OCI-LY7 (cell line): ENCODE measurements around the gene IGF2BP1.

ENCODE experiments used
- EZH2phosphoT487 ChIP-seq: fragments of 200-600 bp; sonication (generic); IDR thresholded peaks from 2 replicates; pipeline ENCODE4 v1.6.1; 2018; ENCODE audit warnings: low read depth, borderline replicate concordance, mild to moderate bottlenecking, mixed run types, antibody characterized with exemption, low read length, moderate library complexity, mixed read lengths
- TF ChIP-seq, protein P1 (sequence below): fragments of 200-600 bp; sonication (generic); conservative IDR thresholded peaks from 2 replicates; pipeline ENCODE4 v1.5.1; 2014; ENCODE audit warnings: mild to moderate bottlenecking, antibody characterized with exemption, low read length, moderate library complexity, mixed read lengths

DNA sequence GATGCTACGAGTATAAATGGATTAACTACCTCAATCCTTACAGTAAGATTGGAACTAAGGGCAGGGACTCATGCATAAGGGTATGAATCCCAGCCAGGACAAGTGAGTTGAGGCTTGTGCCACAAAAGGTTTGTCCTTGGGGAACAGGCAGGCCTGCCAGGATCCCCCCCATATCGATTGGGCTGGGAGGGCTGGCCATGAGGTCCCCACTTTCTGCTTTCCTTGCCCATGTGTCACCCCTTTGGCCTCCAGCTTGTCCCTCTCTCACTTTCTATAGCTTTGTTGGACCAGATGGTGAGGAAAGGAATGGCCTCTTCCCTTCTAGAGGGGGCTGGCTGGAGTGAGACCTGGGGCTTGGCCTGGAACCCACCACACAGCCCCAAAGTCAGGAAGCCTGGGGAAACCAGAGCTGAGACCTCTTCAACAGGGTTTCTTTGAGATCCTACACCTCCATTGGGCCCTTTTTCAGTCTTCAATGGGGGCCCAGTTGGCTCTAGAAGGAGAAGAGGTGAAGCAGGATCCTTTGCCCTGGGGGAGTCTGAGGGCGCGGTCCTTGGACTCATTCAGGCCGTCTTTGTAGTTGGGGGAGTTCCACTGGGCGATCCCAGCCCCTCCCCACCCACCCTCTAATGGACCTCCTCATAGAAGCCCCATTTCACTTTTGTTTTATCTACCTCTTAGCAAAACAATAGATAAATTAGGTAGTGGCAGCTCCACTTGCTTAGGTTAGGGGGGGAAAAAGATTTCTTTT is 57.3 kb downstream of the IGF2BP1 start:
- TF ChIP-seq, protein P1, sequence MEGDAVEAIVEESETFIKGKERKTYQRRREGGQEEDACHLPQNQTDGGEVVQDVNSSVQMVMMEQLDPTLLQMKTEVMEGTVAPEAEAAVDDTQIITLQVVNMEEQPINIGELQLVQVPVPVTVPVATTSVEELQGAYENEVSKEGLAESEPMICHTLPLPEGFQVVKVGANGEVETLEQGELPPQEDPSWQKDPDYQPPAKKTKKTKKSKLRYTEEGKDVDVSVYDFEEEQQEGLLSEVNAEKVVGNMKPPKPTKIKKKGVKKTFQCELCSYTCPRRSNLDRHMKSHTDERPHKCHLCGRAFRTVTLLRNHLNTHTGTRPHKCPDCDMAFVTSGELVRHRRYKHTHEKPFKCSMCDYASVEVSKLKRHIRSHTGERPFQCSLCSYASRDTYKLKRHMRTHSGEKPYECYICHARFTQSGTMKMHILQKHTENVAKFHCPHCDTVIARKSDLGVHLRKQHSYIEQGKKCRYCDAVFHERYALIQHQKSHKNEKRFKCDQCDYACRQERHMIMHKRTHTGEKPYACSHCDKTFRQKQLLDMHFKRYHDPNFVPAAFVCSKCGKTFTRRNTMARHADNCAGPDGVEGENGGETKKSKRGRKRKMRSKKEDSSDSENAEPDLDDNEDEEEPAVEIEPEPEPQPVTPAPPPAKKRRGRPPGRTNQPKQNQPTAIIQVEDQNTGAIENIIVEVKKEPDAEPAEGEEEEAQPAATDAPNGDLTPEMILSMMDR: no peak
- TF ChIP-seq EZH2phosphoT487: no peak
